Endothelial cell of hepatic sinusoid (primary cell): ENCODE measurements around the gene OBSL1.

Experiments used
- in situ Hi-C: cut with HindIII; loops from 2 replicates; pipeline ENCODE4 v1.10.0; 2017; ENCODE audit warnings: low sequenced_read_pairs

Gene OBSL1

DNA sequence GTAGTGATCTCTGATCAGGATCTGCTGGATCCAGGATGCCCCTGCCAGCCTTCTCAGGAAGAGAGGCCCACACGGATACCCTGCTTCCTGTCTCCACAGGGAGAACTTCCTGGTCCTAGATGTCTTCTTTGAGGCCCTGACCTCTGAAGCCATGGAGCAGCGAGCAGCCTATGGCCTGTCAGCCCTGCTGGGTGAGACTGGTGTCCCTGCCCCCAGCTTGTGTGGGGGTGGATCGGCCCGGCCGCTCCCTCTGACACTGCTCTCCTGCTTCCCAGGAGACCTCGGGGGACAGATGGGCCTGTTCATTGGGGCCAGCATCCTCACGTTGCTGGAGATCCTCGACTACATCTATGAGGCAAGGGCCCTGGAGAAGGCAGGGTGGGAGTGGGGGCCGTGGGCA is 34.4 kb downstream of the OBSL1 start:
- in situ Hi-C loops: no loop called here

DNA sequence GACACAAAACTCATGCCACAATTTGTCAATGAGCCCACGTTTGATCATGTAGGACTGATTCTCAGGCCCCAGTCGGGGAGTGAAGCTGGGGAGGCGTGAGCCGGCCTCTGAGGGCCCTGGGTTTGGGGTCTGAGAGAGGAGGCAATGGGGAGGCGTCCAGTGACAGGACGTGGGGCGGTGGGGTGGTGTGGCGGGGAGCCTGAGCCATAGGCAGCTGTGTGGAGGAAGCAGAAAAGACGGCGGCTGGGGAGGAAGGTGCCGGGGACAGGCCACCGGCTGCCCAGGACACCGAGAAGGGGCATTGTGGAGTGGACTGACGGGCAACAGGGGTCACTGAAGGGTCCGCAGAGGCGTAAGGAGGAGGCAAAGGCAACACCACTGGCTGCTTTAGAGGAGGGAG is 34.9 kb downstream of the OBSL1 start:
- in situ Hi-C loops: no loop called here

DNA sequence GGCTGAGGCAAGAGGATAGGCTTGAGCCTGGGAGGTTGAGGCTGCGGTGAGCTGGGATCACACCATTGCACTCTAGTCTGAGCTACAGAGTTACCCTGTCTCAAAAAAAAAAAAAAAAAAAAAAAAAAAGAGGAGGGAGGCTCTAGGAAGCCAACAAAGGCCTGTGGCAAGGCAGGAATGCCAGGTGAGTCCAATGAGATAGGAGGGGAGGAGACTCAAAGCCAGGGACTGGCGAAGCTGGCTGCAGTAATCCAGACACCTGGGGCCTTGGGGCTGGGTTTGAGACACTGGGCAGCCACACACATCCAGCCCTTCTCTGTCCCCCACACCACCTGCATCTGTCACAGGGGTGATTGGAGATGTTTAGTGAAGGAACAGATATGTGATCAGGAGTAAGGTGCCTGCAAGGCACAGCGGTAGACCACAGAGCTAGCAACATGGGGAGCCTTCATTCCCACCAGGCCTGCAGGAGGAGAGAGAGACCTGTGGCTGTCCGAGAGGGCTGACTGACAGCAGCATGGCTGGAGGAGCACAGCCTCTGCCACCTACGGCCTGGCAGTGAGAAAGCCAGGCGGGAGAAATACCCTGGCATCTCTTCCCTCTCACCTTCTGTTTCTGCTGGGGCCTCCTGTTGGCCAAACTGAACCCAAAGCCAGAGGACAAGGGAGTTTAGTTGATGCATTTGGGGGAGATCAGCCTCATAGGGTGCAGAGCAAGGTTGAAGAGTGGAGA is 37.2 kb downstream of the OBSL1 start:
- in situ Hi-C loops: no loop called here

DNA sequence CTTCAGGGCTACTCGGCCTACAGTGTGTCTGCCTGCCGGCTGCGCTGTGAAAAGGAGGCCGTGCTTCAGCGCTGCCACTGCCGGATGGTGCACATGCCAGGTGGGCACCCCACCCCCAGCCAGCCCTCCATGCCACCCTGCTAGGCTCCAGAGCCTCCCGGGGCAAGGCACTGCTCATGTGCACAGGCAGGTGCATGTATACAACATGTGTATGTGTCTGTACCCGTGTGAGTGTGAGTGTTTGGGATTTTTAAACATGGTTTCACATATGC is 39.0 kb downstream of the OBSL1 start:
- in situ Hi-C loops: no loop called here

DNA sequence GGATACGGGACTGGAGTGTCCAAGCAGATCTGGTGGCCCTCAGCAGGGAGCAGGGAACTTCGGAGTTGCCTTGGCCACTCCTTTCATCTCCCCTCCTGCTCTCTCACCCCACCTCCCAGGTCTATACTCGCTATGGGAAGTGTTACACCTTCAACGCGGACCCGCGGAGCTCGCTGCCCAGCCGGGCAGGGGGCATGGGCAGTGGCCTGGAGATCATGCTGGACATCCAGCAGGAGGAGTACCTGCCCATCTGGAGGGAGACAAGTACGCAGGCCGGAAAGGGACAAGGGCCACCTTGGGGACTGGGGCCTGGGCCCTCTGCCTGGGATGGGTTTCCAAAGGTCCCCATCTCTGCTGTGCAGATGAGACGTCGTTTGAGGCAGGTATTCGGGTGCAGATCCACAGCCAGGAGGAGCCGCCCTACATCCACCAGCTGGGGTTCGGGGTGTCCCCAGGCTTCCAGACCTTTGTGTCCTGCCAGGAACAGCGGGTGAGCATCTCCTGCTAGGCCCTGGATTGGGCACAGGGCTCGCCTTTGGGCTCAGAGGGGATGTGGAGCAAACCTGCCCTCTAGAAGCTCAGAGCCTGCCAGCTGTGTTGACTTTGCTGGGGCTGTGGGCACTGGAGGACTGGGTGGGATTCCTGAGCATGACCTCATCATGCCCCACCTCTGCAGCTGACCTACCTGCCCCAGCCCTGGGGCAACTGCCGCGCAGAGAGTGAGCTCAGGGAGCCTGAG is 39.5 kb downstream of the OBSL1 start:
- in situ Hi-C loops: no loop called here

DNA sequence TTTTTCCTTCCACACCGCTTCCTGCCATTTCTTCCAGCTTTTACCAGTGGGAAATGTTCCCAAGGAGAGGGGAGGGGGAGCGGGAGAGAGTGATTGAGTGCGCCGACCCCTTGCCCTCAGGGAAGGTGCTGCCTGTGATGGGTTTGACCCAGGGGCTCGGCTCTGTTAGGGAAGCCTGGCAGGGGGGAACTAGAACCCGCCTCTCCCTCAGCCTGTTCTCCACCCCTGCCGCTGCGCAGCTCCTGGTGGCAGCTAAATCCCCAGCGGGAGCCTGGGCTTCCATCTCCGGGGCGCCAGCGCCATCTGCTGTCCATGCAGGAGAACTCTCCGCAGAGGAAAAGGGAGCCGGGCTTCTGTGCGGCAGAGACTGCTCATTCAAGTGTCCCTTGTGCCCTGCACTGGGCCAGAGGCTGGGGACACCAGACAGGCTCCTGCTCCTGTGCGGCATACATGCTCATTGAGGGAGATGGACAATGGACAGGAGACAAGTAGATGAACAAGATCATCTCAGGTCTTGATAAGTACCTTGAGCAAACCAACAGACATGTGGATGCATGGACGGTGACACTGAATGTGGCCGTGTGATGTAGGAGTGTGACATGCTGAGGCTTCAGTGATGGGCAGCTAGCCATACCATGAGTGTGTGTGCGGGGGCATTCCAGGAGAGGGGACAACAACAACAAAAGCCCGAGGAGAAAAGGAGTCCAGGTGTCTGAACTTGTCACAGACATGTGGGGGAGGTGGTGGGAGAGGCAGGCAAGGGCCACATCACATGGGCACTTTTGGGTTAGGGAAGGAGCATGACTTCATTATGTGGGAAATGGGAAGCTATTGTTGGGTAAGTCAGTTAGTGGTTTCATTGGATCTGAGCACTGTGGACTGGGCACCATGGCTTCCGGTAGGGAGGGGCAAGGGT is 41.0 kb downstream of the OBSL1 start:
- in situ Hi-C loops: no loop called here

DNA sequence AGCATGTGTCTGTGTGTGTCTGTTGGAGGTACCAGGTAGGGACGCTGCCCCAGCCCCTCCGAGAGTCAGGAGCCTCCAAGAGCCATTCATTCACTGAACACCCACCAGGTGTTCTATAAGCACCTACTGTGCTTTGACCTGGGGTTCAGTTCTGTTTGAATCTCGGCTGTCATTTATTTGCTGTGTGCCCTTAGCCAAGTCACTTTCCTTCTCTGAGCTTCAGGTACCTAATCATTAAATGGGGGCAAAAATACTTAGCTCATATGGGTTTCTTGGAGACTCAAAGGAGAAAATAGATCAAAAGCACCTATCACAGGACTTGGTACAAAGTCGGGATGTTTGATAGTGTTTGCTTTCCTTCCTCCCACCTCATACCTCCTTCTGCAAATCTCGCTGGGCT is 43.9 kb downstream of the OBSL1 start:
- in situ Hi-C loops: no loop called here

DNA sequence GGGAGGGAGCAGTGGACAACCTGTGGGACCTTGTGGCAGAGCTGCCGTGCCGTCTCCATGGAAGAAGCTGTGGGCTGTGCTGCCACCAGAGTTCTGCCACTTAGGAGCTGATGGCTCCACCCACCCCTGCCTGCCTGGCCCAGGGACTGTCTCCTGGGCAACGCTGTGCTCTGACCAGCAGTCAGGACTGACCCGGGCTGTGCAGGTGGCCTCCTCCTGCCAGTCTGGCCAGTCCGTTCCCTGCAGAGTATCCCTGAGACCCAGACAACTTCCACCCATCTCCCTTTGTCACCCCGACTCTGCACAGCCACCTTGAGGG is 44.3 kb downstream of the OBSL1 start:
- in situ Hi-C loops: no loop called here

DNA sequence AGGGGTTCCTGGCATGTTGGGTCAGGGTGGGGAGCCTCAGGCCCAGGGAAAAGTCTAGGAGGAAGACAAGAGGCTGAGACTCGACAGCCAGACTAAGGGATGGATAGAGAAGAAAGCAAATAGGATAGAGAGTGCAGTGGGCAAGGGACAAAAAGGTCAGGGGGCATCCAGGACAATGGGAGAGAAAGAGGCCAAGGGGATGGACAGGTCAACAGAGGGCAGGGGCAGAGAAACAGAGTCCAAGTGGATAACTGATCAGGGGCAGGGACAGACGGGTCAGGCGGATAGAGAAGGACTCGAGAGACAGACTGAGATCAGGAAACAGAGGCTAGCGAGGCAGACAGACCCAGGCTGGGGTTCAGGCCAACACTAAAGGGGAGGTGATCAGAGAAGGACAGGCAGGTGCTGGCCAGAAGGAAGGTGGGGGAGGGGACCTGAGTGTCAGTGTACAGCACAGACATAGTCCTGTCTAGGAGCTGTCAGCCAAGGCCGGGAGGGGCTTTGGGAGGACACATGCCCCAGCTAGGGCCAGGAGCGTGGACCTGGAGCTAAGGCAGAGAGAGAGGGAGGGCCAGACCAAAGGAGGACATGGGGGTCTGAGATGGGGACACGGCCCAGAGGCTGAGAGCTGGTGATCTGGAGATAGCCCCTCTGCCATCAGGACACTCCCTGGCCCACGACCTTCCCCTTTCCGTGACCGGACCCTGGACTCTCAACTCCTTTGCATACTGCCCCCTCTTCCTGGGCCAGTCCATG is 44.8 kb downstream of the OBSL1 start:
- in situ Hi-C loops: no loop called here

DNA sequence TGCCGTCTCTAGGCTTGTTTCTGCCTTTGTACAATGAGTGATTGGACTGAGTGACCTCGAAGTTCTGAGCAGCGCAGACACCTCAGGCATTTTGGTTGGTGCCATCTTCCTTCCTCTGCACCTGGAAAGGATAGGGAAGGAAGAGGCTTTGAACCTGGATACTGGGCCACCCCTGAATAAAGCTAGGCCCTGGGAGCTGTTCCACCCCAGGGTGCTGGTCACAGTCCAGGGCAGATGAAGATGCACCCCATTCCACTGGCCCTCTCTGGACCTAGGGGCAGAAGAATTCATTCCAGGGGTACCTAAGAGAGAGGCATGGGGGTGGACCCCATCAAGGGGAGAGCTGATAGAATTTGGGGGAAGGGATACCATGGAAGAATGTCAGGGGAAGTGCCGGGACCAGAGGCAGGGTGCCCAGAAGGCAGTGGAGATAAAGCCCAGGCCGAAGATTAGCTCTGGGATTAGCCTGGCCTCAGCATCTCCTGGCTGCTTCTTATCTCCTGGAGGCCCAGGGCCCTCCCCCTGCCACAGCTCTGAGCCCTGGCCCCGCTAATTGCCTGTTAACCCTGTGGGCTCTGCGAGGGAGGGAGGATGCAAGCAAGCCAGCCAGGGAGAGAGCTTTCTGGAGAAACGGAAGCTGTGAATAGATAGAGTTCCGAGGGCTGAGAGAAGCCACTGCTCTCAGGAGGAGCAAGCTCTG is 45.7 kb downstream of the OBSL1 start:
- in situ Hi-C loops: no loop called here

DNA sequence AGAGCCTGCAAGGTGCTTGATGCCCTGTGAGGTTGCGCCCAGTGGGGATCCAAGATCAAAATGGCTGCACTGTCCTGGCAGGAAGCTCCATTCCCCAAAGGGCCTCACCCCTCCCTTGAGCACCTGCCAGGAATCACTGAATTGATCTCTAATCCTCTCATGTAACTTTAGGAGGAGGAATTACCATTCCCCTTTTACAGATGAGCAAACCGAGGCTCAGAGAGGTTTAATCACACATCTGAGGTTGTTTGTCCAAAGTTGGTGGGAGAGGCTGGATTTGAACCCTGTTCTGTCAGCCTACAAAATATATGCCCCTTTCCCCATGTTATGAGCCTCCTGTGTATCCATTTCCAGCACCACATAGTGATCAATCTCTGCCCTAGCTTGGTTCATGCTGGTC is 46.5 kb downstream of the OBSL1 start:
- in situ Hi-C loops: no loop called here

DNA sequence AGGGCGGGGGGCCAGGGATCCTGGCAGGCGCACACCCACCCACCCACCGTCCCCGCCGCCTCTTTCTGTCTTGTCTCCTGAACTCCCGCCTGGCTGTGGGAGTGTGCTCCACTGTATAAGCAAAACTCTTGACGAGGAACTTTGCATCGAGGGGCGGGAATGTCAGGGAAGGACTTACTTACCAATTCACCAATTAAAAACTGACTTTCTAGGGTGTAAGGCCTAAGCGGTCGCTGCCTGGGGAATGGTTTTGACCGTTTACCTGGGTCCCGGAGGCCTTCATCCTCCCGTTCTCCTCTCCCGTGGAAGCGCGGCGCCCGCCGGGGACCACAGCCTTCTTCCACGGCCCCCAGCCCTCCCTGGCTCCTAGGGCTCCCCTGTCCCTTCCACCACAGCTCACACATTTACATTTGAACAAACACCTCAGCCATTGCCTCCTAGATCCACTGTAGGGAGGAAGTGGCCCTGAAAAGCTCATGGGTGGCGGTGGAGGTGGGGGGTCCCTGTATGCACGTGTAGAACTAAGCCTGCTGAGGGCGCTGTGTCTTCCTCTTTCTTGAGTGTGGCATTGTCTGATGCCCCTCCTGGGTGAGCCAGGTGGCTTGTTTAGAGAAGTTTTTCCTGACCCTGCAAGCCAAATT is 48.2 kb downstream of the OBSL1 start:
- in situ Hi-C loops: no loop called here

DNA sequence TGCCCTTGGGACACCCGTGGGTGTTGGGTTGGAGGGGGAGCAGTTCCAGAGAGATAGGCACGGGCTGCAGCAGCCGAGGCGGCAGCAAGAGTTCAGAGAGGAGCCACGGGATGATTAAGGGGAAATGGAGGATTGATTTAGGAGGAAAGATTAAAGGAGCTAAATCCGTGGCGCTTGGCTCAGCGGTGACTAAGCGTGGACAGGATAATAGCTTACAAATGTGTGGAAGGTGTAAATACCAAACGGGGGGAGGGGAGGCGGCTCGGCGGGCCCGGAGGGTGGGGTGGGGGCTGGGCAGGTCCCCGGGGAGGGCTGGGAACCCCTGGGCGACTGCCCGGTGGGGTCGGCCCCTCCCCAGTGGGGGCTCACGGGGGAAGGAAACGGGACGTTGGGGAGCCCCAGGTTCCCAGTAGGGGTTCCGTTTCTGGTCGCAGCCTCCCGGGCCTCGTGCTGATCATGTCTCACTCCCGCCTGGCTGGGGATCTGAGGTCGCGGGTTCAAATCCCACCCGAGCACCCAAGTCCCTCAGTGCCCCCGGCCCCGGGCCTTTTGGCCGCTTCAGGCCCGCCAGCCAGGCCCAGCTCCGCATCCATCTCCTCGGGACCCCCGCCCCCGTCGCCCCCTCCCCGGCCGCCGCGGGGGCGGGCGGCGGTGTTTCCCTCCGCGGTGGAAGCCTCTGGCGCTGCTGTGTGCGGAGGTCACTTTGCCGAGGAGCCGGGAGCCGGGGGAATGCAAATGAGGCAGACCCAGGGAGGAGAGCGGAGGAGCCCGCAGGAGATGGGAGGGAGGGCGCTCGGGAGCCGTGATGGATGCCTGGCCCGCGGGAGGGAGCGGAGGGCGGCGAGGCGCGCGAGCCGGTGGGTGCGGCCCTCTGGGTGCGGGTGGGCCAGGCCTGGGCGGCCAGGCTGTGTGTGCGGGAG is 49.0 kb downstream of the OBSL1 start:
- in situ Hi-C loops: no loop called here

DNA sequence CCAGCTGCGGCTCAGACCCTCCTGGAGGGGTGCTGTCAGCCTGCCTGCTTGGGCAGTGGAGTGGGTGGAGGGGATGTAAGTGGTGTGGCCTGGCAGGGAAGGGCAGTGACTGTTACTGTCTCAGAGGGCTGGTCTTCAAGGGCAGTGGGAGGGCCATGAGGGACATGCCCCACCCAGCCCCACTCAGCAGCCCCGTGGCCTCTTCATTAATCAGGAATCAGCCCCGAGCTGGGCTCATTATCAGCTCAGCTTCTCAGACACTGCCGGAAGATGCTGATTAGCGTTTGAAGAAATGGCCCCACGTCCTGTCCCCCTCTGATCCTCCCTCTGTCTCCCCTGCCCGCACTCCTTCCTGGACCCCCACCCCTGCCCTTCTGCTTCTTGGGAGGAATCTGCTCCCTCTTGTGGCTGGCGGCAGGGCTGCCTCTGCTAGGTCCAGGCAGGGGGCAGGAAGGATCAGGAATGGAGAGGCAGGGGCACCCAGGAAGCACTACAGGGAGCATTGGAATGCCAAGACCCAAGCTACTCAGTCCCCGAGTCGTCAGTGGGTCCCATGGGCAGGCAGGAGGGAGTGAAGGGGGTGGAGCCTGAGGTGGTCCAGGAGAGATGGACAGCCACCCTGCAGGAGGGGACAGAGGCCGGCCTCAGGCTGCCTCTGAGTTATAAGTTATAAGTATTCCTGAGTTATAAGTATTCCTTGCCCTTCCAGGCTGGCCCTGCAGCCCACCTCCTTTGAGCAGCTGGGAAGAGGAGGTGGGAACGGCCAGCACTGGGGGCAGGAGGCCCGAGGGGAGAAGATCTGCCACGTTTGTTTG is 50.1 kb downstream of the OBSL1 start:
- in situ Hi-C loops: no loop called here

DNA sequence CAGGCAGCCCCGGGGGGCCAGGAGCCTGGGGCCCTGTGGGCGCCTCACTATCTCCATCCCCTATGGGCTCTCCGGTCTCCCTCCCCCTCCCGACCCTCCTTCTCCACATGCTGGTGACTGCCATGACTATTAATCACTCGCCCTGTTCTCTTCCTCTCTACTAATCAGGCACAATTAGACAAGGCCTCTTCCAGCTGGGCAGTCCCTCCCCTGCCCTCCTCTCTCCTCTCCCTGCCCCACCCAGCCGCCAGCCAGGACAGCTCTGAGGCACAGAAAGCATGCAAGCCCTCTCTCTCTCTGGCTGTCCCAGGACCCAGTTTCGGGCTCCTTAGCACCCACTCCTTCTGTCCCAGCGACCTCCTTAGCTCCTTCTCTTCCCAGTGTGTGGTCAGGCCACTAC is 51.3 kb downstream of the OBSL1 start:
- in situ Hi-C loops: no loop called here

DNA sequence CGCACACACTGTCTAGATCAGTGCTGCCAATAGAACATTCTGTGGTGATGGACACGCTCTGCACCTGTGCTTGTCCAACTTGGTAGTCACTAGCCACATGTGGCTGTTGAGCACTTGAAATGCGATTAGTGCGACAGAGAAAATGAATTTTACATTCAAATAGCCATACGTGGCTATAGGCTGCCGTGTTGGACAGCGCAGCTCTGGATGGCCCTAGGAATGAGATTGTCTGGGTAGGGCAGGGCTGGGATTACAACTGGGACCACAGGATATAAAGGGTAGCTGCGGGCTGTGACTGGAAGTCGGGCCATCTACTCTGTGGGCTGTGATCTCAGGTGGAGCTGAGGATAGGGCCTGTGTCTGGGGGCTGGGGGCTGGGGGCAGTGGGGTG is 51.8 kb downstream of the OBSL1 start:
- in situ Hi-C loops: no loop called here

DNA sequence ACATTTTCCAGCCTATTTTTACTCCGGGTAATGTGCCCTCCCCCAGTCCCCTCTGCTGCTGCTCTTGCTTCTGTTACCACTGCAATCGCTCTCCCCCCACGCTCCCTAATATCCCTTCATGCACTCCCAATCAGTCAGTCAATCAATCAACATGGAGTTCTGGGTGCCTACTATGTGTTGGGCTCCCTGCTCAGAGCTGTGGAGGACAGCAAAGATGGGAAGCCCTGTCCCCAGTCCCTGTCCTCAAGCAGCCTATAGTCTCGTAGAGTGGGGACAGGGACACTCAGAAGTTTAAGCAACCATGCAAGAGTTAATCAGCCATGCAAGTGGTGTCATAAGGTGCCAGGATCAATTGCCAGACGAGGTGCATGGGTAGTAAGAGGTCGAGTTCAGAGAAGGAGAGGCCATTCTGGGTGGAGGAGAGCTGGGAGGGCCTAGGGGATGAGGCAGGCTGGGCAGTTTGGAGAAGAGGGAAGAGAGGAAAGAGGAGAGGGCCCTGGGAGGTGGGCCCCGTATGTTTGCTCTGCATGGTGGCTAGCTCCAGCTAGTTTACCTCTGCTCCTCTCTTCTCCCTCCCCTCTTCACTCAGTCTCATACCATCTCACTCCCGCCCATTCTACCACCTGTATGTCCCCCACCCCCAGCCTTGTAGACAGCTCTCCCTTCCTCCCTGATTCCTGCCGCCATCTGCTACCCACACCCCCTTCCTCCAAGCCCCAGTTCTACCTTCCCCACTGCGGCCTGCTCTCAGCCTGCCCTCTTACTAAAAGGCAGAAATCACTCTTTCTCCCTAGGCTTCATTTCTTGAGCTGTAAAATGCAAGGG is 53.2 kb downstream of the OBSL1 start:
- in situ Hi-C loops: no loop called here

DNA sequence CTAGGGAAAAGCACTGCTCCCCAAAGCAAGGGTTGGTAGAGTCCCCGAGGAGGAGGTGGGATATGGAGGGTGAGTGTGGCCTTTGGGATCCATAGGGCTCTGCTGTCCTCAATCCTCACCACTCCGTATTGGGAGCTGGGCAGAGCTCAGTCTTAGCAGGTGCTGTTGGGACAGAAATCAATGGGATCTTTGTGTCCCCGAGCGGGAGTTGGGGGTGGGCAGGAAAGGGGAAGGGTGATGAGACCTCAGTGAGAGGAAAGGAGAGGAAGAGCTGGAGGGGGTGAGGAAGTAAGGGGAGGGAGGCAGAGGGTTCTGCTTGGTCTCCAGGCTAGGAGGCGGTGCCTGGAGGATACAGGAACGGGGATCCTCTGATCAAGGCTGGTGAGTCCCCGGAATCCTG is 54.5 kb downstream of the OBSL1 start:
- in situ Hi-C loops: no loop called here
